ENCODE data around the gene BACE1-AS.

DNA sequence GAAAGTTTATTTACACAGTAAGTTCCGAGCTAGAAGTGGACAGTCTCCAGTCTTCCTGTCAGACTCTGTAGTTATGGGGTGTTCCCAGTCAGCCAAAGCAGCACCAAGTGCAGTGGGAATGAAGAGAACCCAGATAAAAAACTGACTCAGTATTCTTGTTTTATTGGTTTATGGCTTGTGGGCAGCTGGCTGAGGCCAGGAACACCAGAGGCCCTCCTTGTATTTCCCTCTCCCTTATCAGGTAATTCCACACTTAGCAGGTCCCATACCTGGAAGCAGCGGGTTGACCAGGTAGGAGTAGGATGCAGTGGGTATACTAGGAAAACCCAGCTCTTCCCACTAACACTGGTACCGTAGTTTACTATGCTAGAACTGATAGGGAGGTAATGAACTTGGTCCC is 3.5 kb upstream of the BACE1-AS start:
- TF ChIP-seq, protein P1, sequence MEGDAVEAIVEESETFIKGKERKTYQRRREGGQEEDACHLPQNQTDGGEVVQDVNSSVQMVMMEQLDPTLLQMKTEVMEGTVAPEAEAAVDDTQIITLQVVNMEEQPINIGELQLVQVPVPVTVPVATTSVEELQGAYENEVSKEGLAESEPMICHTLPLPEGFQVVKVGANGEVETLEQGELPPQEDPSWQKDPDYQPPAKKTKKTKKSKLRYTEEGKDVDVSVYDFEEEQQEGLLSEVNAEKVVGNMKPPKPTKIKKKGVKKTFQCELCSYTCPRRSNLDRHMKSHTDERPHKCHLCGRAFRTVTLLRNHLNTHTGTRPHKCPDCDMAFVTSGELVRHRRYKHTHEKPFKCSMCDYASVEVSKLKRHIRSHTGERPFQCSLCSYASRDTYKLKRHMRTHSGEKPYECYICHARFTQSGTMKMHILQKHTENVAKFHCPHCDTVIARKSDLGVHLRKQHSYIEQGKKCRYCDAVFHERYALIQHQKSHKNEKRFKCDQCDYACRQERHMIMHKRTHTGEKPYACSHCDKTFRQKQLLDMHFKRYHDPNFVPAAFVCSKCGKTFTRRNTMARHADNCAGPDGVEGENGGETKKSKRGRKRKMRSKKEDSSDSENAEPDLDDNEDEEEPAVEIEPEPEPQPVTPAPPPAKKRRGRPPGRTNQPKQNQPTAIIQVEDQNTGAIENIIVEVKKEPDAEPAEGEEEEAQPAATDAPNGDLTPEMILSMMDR (IDR thresholded peaks at IDR 0.05), result no peak
- no peak for TF ChIP-seq ZFX (IDR thresholded peaks at IDR 0.05; ENCODE audit: borderline replicate concordance)
